ENCODE data around the gene MDC1. TPM values are rescaled to one million over a fixed set of nuclear protein-coding genes. Genes with fewer than 3 reads are reported as not detected.

MDC1 gene
- polyA plus RNA-seq, 1 donor (not counting 4 experiments of a cell fraction or from before 2014, with no cell fraction given): 6.9 TPM

DNA sequence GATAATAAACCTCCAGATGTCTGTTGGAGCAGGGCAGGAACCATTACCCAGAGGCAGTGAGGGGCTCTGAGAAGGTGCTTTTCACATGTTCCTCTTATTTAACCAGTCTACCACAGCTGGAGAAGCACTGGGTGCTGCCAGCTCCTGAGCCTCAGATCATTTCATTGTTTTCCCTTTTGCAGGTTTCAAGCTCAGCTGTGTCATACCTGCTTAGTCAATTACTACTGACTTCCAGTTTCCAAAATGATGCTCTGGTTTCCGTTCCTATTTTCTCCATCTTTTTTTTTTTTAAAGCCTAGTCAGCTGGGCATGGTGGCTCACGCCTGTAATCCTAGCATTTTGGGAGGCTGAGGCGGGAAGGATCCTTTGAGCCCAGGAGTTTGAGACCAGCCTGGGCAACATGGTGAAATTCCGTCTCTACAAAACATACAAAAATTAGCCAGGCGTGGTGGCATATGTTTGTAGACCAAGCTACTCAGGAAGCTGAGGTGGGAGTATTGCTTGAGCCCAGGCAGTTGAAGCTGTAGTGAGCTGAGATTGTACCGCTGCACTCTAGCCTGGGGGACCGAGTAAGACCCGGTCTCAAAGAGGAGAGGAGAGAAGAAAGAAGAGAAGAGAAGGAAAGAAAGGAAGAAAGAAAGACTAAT is 18.7 kb upstream of the MDC1 start:
- Histone ChIP-seq H3K79me2 (ENCODE audit: control insufficient read depth, insufficient read depth, low read length) (no peaks in the 10 kb centered on the region), H2AFZ (ENCODE audit: control insufficient read depth, low read length) (no peak overlapping the region), H4K20me1 (ENCODE audit: control insufficient read depth, extremely low read depth, insufficient read depth, low read length) (no peaks in the 10 kb centered on the region), H3K27me3 (ENCODE audit: control insufficient read depth, extremely low read depth, insufficient read depth, low read length) (no peaks in the 10 kb centered on the region), H3K27ac (ENCODE audit: control insufficient read depth, insufficient read depth, low read length) (no peak overlapping the region), H3K4me2 (ENCODE audit: control insufficient read depth, extremely low read depth, insufficient read depth, low read depth, low read length) (no peak overlapping the region), H3K4me3 (ENCODE audit: control insufficient read depth in 2 of 3, extremely low read depth in 1 of 3, insufficient read depth in 2 of 3, low read depth in 1 of 3, low read length in 3 of 3) (no peak overlapping the region), H3K36me3 (ENCODE audit: control insufficient read depth in 2 of 2, extremely low read depth in 1 of 2, insufficient read depth in 2 of 2, low read length in 2 of 2) (peaks cover 4 to 6% of the 10 kb centered on the region in 2 experiments), H3K4me1 (ENCODE audit: control insufficient read depth, extremely low read depth, insufficient read depth, low read length) (peaks cover 12% of the 10 kb centered on the region), H3K9me1 (ENCODE audit: control insufficient read depth, extremely low read depth, insufficient read depth, low read length) (no peaks in the 10 kb centered on the region), H3K9ac (ENCODE audit: control insufficient read depth, extremely low read depth, insufficient read depth, low read length) (no peak overlapping the region), H3K9me3 (ENCODE audit: control insufficient read depth, low read depth, low read length) (no peaks in the 10 kb centered on the region)
- FAIRE-seq (no peak), DNase-seq (ENCODE audit: low read depth, low spot score) (no peak)
- TF ChIP-seq, protein P1, sequence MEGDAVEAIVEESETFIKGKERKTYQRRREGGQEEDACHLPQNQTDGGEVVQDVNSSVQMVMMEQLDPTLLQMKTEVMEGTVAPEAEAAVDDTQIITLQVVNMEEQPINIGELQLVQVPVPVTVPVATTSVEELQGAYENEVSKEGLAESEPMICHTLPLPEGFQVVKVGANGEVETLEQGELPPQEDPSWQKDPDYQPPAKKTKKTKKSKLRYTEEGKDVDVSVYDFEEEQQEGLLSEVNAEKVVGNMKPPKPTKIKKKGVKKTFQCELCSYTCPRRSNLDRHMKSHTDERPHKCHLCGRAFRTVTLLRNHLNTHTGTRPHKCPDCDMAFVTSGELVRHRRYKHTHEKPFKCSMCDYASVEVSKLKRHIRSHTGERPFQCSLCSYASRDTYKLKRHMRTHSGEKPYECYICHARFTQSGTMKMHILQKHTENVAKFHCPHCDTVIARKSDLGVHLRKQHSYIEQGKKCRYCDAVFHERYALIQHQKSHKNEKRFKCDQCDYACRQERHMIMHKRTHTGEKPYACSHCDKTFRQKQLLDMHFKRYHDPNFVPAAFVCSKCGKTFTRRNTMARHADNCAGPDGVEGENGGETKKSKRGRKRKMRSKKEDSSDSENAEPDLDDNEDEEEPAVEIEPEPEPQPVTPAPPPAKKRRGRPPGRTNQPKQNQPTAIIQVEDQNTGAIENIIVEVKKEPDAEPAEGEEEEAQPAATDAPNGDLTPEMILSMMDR (optimal IDR thresholded peaks at IDR 0.05 in 1 of 3, IDR thresholded peaks at IDR 0.05 in 1 of 3, conservative IDR thresholded peaks at IDR 0.05 in 1 of 3; ENCODE audit: extremely low read depth in 1 of 3, insufficient read depth in 2 of 3, low read length in 3 of 3): no peak
- no peak for TF ChIP-seq EZH2 (IDR thresholded peaks at IDR 0.05; ENCODE audit: low read length)
- dilution Hi-C loops (cut with MboI; ENCODE audit: extremely low pct_ligation_motif_present, low sequenced_read_pairs): loop anchor here (10.0 kb wide), 1 partner anchor 191 kb away; no protein-coding TSS in a partner anchor

DNA sequence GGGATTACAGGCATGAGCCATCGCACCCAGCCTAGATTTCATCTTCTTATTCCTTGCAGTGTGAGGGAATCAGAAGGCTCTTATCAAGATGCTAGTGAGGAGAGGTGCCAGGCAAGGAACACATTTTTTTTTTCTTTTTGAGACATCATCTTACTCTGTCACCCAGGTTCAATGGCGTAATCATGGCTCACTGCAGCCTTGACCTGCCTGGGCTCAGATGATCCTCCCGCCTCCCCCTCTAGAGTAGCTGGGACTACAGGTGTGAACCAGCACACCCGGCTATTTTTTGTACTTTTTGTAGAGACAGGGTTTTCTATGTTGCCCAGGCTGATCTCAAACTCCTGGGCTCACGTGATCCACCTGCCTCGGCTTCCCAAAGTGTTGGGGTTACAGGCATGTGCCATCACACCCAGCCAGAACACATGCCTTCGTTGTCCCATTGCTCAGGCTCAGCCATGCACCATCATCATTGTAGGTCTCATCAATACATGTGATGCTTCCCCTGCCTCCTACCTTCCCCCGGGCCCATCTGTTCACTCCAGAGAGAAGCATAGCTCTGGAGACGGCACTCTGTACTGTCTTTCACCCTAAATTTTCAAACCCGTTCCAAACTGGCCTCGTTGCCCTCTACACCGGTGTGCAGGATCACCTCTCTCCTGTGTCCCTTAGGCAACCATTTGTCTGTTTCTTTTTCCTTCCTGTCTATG is 15.3 kb upstream of the MDC1 start:
- no peaks in the 10 kb centered on the region for H4K20me1 ChIP-seq (ENCODE audit: control insufficient read depth, extremely low read depth, insufficient read depth, low read length)
- peaks cover 12% of the 10 kb centered on the region for H3K4me1 ChIP-seq (ENCODE audit: control insufficient read depth, extremely low read depth, insufficient read depth, low read length)
- no peak overlapping the region for H3K27ac ChIP-seq (ENCODE audit: control insufficient read depth, insufficient read depth, low read length)
- no peak overlapping the region for H2AFZ ChIP-seq (ENCODE audit: control insufficient read depth, low read length)
- no peaks in the 10 kb centered on the region for H3K27me3 ChIP-seq (ENCODE audit: control insufficient read depth, extremely low read depth, insufficient read depth, low read length)
- TF ChIP-seq, protein P1 (optimal IDR thresholded peaks at IDR 0.05 in 1 of 3, IDR thresholded peaks at IDR 0.05 in 1 of 3, conservative IDR thresholded peaks at IDR 0.05 in 1 of 3; ENCODE audit: extremely low read depth in 1 of 3, insufficient read depth in 2 of 3, low read length in 3 of 3): no peak
- TF ChIP-seq EZH2 (IDR thresholded peaks at IDR 0.05; ENCODE audit: low read length): no peak
- H3K9ac ChIP-seq (ENCODE audit: control insufficient read depth, extremely low read depth, insufficient read depth, low read length): no peak overlapping the region
- FAIRE-seq (no peak), DNase-seq (ENCODE audit: low read depth, low spot score) (no peak)
- H3K9me3 ChIP-seq (ENCODE audit: control insufficient read depth, low read depth, low read length): no peaks in the 10 kb centered on the region
- peaks cover 5 to 9% of the 10 kb centered on the region in 2 experiments for H3K36me3 ChIP-seq (ENCODE audit: control insufficient read depth in 2 of 2, extremely low read depth in 1 of 2, insufficient read depth in 2 of 2, low read length in 2 of 2)
- H3K79me2 ChIP-seq (ENCODE audit: control insufficient read depth, insufficient read depth, low read length): no peaks in the 10 kb centered on the region
- dilution Hi-C loops (cut with MboI; ENCODE audit: extremely low pct_ligation_motif_present, low sequenced_read_pairs): loop anchor here (10.0 kb wide), 1 partner anchor 188 kb away; no protein-coding TSS in a partner anchor
- no peaks in the 10 kb centered on the region for H3K9me1 ChIP-seq (ENCODE audit: control insufficient read depth, extremely low read depth, insufficient read depth, low read length)
- H3K4me3 ChIP-seq (ENCODE audit: control insufficient read depth in 2 of 3, extremely low read depth in 1 of 3, insufficient read depth in 2 of 3, low read depth in 1 of 3, low read length in 3 of 3): no peak overlapping the region
- H3K4me2 ChIP-seq (ENCODE audit: control insufficient read depth, extremely low read depth, insufficient read depth, low read depth, low read length): no peak overlapping the region

Data from keratinocyte (primary cell).